ENCODE results near the gene RASGRF2.
"Not testable (repeated sequence)": the region's sequence is repeated elsewhere in the genome, so short reads cannot be mapped to it uniquely, and the experiment has no call there.

RASGRF2 gene

GRCh38 chr5:81069990-81070389 is 109.8 kb downstream of the RASGRF2 start:
- DNase-seq (ENCODE audit: low read depth, low spot score): no peak

- DNase-seq (ENCODE audit: low read depth, low spot score): no peak
These were observed 110.5 kb downstream of the RASGRF2 start for GRCh38 chr5:81070571-81071255.

- no peak for DNase-seq (ENCODE audit: low read depth, low spot score)
These were observed 114.9 kb downstream of the RASGRF2 start for GRCh38 chr5:81075041-81075440.

- no peak for DNase-seq (ENCODE audit: low read depth, low spot score)
These were observed 116.9 kb downstream of the RASGRF2 start for GRCh38 chr5:81077105-81077504.

- no peak for DNase-seq (ENCODE audit: low read depth, low spot score)
These were observed 118.8 kb downstream of the RASGRF2 start for GRCh38 chr5:81078930-81079329.

GRCh38 chr5:81080809-81081460 is 120.8 kb downstream of the RASGRF2 start:
- no peak for DNase-seq (ENCODE audit: low read depth, low spot score)

GRCh38 chr5:81081461-81081835 is 121.3 kb downstream of the RASGRF2 start:
- DNase-seq (ENCODE audit: low read depth, low spot score): no peak

GRCh38 chr5:81086881-81087281 is 126.7 kb downstream of the RASGRF2 start:
- DNase-seq (ENCODE audit: low read depth, low spot score): no peak

- DNase-seq (ENCODE audit: low read depth, low spot score): no peak
These were observed 131.0 kb downstream of the RASGRF2 start for GRCh38 chr5:81091199-81091598.

GRCh38 chr5:81093536-81094196 is 133.5 kb downstream of the RASGRF2 start:
- no peak for DNase-seq (ENCODE audit: low read depth, low spot score)

- no peak for DNase-seq (ENCODE audit: low read depth, low spot score)
These were observed 135.7 kb downstream of the RASGRF2 start for GRCh38 chr5:81095835-81096234.

- no peak for DNase-seq (ENCODE audit: low read depth, low spot score)
These were observed 137.6 kb downstream of the RASGRF2 start for GRCh38 chr5:81097713-81098112.

GRCh38 chr5:81105261-81105877 is 145.2 kb downstream of the RASGRF2 start:
- DNase-seq (ENCODE audit: low read depth, low spot score): no peak

GRCh38 chr5:81115261-81115660 is 155.1 kb downstream of the RASGRF2 start:
- DNase-seq (ENCODE audit: low read depth, low spot score): no peak

GRCh38 chr5:81117566-81117965 is 157.4 kb downstream of the RASGRF2 start:
- DNase-seq (ENCODE audit: low read depth, low spot score): no peak

- no peak for DNase-seq (ENCODE audit: low read depth, low spot score)
These were observed 161.1 kb downstream of the RASGRF2 start for GRCh38 chr5:81121273-81121672.

GRCh38 chr5:81121836-81122630 is 161.9 kb downstream of the RASGRF2 start:
- no peak for DNase-seq (ENCODE audit: low read depth, low spot score)

GRCh38 chr5:81124689-81125088 is 164.5 kb downstream of the RASGRF2 start:
- DNase-seq (ENCODE audit: low read depth, low spot score): not testable (repeated sequence)

GRCh38 chr5:81125959-81126358 is 165.8 kb downstream of the RASGRF2 start:
- DNase-seq (ENCODE audit: low read depth, low spot score): no peak

- DNase-seq (ENCODE audit: low read depth, low spot score): no peak
These were observed 168.3 kb downstream of the RASGRF2 start for GRCh38 chr5:81128416-81128815.

- DNase-seq (ENCODE audit: low read depth, low spot score): no peak
These were observed 172.2 kb downstream of the RASGRF2 start for GRCh38 chr5:81132381-81132780.

GRCh38 chr5:81134066-81134465 is 173.9 kb downstream of the RASGRF2 start:
- no peak for DNase-seq (ENCODE audit: low read depth, low spot score)

Data from smooth muscle cell of the brain vasculature (primary cell).